Thyroid gland (tissue), 4 donors: ENCODE measurements around the gene DOK1. TPM values are rescaled to one million over a fixed set of nuclear protein-coding genes. Genes with fewer than 3 reads are reported as not detected.
A peak's percentile ranks its signal among the peaks of the same experiment; 100 is the strongest.

ENCODE experiments used
- DNase-seq, 2 donors: peaks; one replicate each; pipeline ENCODE4 v3.0.0-alpha.2; 2019
- H3K27ac ChIP-seq, 3 donors: fragments of 200-600 bp; sonication (generic); 1 replicate in 2 of 3; 2 replicates in 1 of 3; pipeline ENCODE4 v1.5.1; 2016 to 2019; ENCODE audit warnings: mild to moderate bottlenecking in 1 of 3, moderate library complexity in 1 of 3
- H3K27me3 ChIP-seq: fragments of 200-600 bp; sonication (generic); one replicate; pipeline ENCODE4 v1.5.1; 2019
- H3K36me3 ChIP-seq, 2 donors: fragments of 200-600 bp; sonication (generic); one replicate each; pipeline ENCODE4 v1.5.1; 2016 to 2019
- H3K4me1 ChIP-seq, 2 donors: fragments of 200-600 bp; sonication (generic); one replicate each; pipeline ENCODE4 v1.5.1; 2017 to 2019
- H3K4me3 ChIP-seq, 3 donors: fragments of 200-600 bp; sonication (generic); replicated peaks in 1 of 3; 1 replicate in 2 of 3; 2 replicates in 1 of 3; pipeline ENCODE4 v1.5.1; 2016; ENCODE audit warnings: mild to moderate bottlenecking in 1 of 3
- H3K9me3 ChIP-seq: fragments of 200-600 bp; sonication (generic); one replicate; pipeline ENCODE4 v1.5.1; 2017
- CTCF ChIP-seq, 6 experiments: fragments of 200-600 bp in 3 of 6; fragments of 450-650 bp in 3 of 6; sonication (generic) in 3 of 6; IDR thresholded peaks; one replicate each; pipeline ENCODE4 v1.5.1; 2016 to 2019; ENCODE audit warnings: antibody characterized with exemption in 6 of 6, mild to moderate bottlenecking in 2 of 6, inconsistent platforms in 1 of 6, moderate library complexity in 1 of 6
- POLR2A ChIP-seq, 2 donors: fragments of 450-650 bp; IDR thresholded peaks; one replicate each; pipeline ENCODE4 v1.6.1; 2017; ENCODE audit warnings: antibody characterized with exemption in 2 of 2, mild to moderate bottlenecking in 2 of 2, moderate library complexity in 1 of 2
- WGBS, 2 donors: methylation state at CpG; one replicate each; pipeline ENCODE4 v1.1.5; 2017; 5-methylcytosine and 5-hydroxymethylcytosine counted together
- intact Hi-C: fragments of 100-400 bp; cut with DNase I; formaldehyde crosslinking; loops from one replicate; pipeline ENCODE4 v1.15.1; 2023
- total RNA-seq, 4 donors: library from RNA; depleted of rRNA; stranded (reverse); fragments of >200 nt; gene quantifications; one replicate each; pipeline ENCODE4 v1.2.3, GENCODE V29; 2016

The DOK1 gene
- total RNA-seq, 4 donors from 2014 or later = 14.4 to 19.4 (median 18.4) TPM

GRCh38 chr2:74587664-74588277, 33.3 kb downstream of the DOK1 start:
- no peak overlapping the region for H3K4me3 ChIP-seq
- H3K27me3 ChIP-seq = no peaks in the 10 kb centered on the region
- peak; percentile 66 to 70 for DNase-seq
- intact Hi-C loops = loop anchor here (2.0 to 10.0 kb wide), 2 partner anchors 63 to 103 kb away; partner anchors contain the start of genes AUP1, DQX1 and HTRA2
- H3K36me3 ChIP-seq = no peaks in the 10 kb centered on the region
- no peaks in the 10 kb centered on the region for H3K9me3 ChIP-seq
- 20 to 24% methylated on average over 6 of the region's 6 CpGs for WGBS, 2 donors
- peaks cover 0 to 4% of the 10 kb centered on the region in 2 donors for H3K4me1 ChIP-seq
- TF ChIP-seq POLR2A (IDR thresholded peaks at IDR 0.05) (no peak), CTCF (IDR thresholded peaks at IDR 0.05) (peak; percentile 39 to 75 (median 66))
- no peak overlapping the region for H3K27ac ChIP-seq

- no peaks in the 10 kb centered on the region for H3K36me3 ChIP-seq
- TF ChIP-seq POLR2A (IDR thresholded peaks at IDR 0.05) (no peak), CTCF (IDR thresholded peaks at IDR 0.05) (no peak)
- no peaks in the 10 kb centered on the region for H3K27me3 ChIP-seq
- DNase-seq = no peak
- H3K4me3 ChIP-seq = no peak overlapping the region
- H3K27ac ChIP-seq = no peak overlapping the region
- peaks cover 0 to 4% of the 10 kb centered on the region in 2 donors for H3K4me1 ChIP-seq
- intact Hi-C loops = loop anchor here (2.0 to 10.0 kb wide), 2 partner anchors 64 to 104 kb away; partner anchors contain the start of genes AUP1, DQX1 and HTRA2
- 76 to 77% methylated on average over 2 of the region's 2 CpGs for WGBS, 2 donors
- no peaks in the 10 kb centered on the region for H3K9me3 ChIP-seq
These were observed 34.1 kb downstream of the DOK1 start for GRCh38 chr2:74588664-74589063.

- intact Hi-C loops = no loop called here
- Histone ChIP-seq H3K9me3 (no peaks in the 10 kb centered on the region), H3K4me3 (no peak overlapping the region), H3K36me3 (no peaks in the 10 kb centered on the region), H3K4me1 (no peaks in the 10 kb centered on the region), H3K27ac (no peak overlapping the region), H3K27me3 (no peaks in the 10 kb centered on the region)
- no peak for TF ChIP-seq CTCF (IDR thresholded peaks at IDR 0.05)
- no peak for TF ChIP-seq POLR2A (IDR thresholded peaks at IDR 0.05)
- 86 to 87% methylated on average over 4 of the region's 4 CpGs for WGBS, 2 donors
- DNase-seq = no peak
These were observed 39.6 kb downstream of the DOK1 start for GRCh38 chr2:74593826-74594772.

GRCh38 chr2:74596584-74596983, 42.1 kb downstream of the DOK1 start:
- WGBS, 2 donors = 73 to 78% methylated on average over 1 of the region's 1 CpG
- DNase-seq = no peak

More at GRCh38 chr2:74596584-74596983, 42.1 kb downstream of the DOK1 start:
- Histone ChIP-seq H3K27me3 (no peaks in the 10 kb centered on the region), H3K36me3 (no peaks in the 10 kb centered on the region), H3K4me1 (no peaks in the 10 kb centered on the region), H3K9me3 (no peaks in the 10 kb centered on the region), H3K4me3 (no peak overlapping the region), H3K27ac (no peak overlapping the region)
- TF ChIP-seq CTCF (IDR thresholded peaks at IDR 0.05) (no peak), POLR2A (IDR thresholded peaks at IDR 0.05) (no peak)
- intact Hi-C loops = no loop called here
